ENCODE results near the gene WIPF2. TPM values are rescaled to one million over a fixed set of nuclear protein-coding genes. Genes with fewer than 3 reads are reported as not detected.
A peak's percentile ranks its signal among the peaks of the same experiment; 100 is the strongest.

Gene WIPF2
- total RNA-seq, 1 experiment from 2014 or later, result 6.0 TPM

DNA sequence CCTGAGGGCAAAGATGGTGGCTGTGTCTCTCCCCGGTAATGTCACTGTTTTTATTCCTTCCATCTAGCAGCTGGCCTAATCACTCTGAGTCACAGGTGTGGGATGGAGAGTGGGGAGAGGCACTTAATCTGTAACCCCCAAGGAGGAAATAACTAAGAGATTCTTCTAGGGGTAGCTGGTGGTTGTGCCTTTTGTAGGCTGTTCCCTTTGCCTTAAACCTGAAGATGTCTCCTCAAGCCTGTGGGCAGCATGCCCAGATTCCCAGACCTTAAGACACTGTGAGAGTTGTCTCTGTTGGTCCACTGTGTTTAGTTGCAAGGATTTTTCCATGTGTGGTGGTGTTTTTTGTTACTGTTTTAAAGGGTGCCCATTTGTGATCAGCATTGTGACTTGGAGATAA lies 47.4 kb upstream of the WIPF2 start:
- intact Hi-C loops (cut with micrococcal nuclease), result no loop called here
- Histone ChIP-seq H3K4me1 (ENCODE audit: insufficient read depth, low read length) (no peaks in the 10 kb centered on the region), H3K9me3 (ENCODE audit: low read length) (no peaks in the 10 kb centered on the region), H3K9me2 (replicated peaks; ENCODE audit: low read length) (no peaks in the 10 kb centered on the region), H3K27ac (ENCODE audit: low read length) (no peak overlapping the region), H3K4me2 (ENCODE audit: low read length) (no peak overlapping the region), H3K27me3 (ENCODE audit: low read length) (no peaks in the 10 kb centered on the region), H4K20me1 (ENCODE audit: low read length) (no peaks in the 10 kb centered on the region), H3K9ac (ENCODE audit: low read length) (no peak overlapping the region), H3K4me3 (ENCODE audit: low read length) (no peak overlapping the region), H2AFZ (ENCODE audit: low read length) (no peak overlapping the region), H3K79me2 (ENCODE audit: low read length) (no peaks in the 10 kb centered on the region), H3K36me3 (ENCODE audit: low read depth, low read length) (peaks cover 37% of the 10 kb centered on the region), H3F3A (ENCODE audit: low read length, unreplicated experiment) (no peaks in the 10 kb centered on the region)
- no peak for TF ChIP-seq EZH2 (IDR thresholded peaks at IDR 0.05; ENCODE audit: low read length, unreplicated experiment)
- no peak for TF ChIP-seq EZH2phosphoT487 (IDR thresholded peaks at IDR 0.05; ENCODE audit: borderline replicate concordance, low read length)
- TF ChIP-seq, protein P1, sequence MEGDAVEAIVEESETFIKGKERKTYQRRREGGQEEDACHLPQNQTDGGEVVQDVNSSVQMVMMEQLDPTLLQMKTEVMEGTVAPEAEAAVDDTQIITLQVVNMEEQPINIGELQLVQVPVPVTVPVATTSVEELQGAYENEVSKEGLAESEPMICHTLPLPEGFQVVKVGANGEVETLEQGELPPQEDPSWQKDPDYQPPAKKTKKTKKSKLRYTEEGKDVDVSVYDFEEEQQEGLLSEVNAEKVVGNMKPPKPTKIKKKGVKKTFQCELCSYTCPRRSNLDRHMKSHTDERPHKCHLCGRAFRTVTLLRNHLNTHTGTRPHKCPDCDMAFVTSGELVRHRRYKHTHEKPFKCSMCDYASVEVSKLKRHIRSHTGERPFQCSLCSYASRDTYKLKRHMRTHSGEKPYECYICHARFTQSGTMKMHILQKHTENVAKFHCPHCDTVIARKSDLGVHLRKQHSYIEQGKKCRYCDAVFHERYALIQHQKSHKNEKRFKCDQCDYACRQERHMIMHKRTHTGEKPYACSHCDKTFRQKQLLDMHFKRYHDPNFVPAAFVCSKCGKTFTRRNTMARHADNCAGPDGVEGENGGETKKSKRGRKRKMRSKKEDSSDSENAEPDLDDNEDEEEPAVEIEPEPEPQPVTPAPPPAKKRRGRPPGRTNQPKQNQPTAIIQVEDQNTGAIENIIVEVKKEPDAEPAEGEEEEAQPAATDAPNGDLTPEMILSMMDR (conservative IDR thresholded peaks at IDR 0.05; ENCODE audit: low read depth, low read length), result no peak
- ATAC-seq, result no peak
- DNase-seq, result no peak
- POLR2A ChIA-PET (ENCODE audit: unreplicated experiment), result no interaction called here
- CTCF ChIA-PET, result no interaction called here
- TSS peak; percentile 25 for BruUV-seq (replicated peaks)

DNA sequence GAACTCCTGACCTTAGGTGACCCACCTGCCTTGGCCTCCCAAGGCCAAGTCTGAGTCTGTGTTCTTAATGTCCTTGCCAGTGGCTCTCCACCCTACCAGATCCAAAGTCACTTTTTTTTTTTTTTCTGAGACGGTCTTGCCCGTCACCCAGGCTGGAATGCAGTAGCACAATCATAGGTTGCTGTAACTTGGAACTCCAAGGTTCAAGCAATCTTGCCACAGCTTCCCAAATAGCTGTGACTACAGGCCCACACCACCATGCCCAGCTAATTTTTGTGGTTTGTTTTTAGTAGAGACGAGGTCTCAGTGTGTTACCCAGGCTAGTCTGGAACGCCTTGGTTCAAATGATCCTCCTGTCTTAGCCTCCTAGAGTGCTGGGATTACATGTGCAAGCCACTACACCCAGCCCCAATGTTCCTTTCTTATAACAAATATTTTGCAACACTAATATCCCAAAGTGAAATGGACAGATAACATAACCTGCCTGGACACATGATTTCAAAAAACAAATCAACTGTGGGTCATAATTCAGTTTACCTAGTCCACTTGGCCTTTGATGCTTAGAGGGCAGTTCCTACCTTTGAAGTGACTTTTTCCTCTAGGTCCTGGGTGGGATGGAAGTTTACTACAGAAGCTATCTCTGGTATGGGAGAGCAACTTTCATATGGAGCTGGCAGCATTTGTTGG lies 45.9 kb upstream of the WIPF2 start:
- BruUV-seq (replicated peaks), result no TSS peak
- H3K27me3 ChIP-seq (ENCODE audit: low read length), result no peaks in the 10 kb centered on the region
- ATAC-seq, result no peak
- intact Hi-C loops (cut with micrococcal nuclease), result no loop called here
- peaks cover 26% of the 10 kb centered on the region for H3K36me3 ChIP-seq (ENCODE audit: low read depth, low read length)
- H2AFZ ChIP-seq (ENCODE audit: low read length), result no peak overlapping the region
- H3K27ac ChIP-seq (ENCODE audit: low read length), result no peak overlapping the region
- H3F3A ChIP-seq (ENCODE audit: low read length, unreplicated experiment), result no peaks in the 10 kb centered on the region
- H3K4me1 ChIP-seq (ENCODE audit: insufficient read depth, low read length), result no peaks in the 10 kb centered on the region
- no peaks in the 10 kb centered on the region for H3K79me2 ChIP-seq (ENCODE audit: low read length)
- POLR2A ChIA-PET (ENCODE audit: unreplicated experiment), result no interaction called here
- H3K9me2 ChIP-seq (replicated peaks; ENCODE audit: low read length), result no peaks in the 10 kb centered on the region
- CTCF ChIA-PET, result no interaction called here
- no peaks in the 10 kb centered on the region for H3K9me3 ChIP-seq (ENCODE audit: low read length)
- TF ChIP-seq EZH2phosphoT487 (IDR thresholded peaks at IDR 0.05; ENCODE audit: borderline replicate concordance, low read length) (no peak), EZH2 (IDR thresholded peaks at IDR 0.05; ENCODE audit: low read length, unreplicated experiment) (no peak)
- TF ChIP-seq, protein P1 (conservative IDR thresholded peaks at IDR 0.05; ENCODE audit: low read depth, low read length), result no peak
- H4K20me1 ChIP-seq (ENCODE audit: low read length), result no peaks in the 10 kb centered on the region
- no peak overlapping the region for H3K4me3 ChIP-seq (ENCODE audit: low read length)
- no peak overlapping the region for H3K4me2 ChIP-seq (ENCODE audit: low read length)
- no peak overlapping the region for H3K9ac ChIP-seq (ENCODE audit: low read length)
- DNase-seq, result no peak

DNA sequence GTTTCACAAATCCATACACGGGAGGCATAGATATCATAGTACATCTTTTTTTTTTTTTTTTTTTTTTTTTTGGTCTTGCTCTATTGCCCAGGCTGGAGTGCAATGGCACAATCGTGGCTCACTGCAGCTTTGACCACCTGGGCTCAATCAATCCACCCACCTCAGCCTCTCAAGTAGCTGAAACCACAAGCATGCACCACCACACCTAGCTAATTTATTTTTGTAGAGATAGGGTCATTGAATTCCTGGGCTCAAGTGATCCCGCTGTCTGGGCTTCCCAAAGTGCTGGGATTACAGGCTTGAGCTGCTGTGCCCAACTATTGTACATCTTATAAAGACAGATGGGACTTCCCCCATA lies 45.3 kb upstream of the WIPF2 start:
- Histone ChIP-seq H3K4me2 (ENCODE audit: low read length) (no peak overlapping the region), H3K9me2 (replicated peaks; ENCODE audit: low read length) (no peaks in the 10 kb centered on the region), H2AFZ (ENCODE audit: low read length) (no peak overlapping the region), H3K9ac (ENCODE audit: low read length) (no peak overlapping the region), H3K79me2 (ENCODE audit: low read length) (no peaks in the 10 kb centered on the region), H3K36me3 (ENCODE audit: low read depth, low read length) (peaks cover 24% of the 10 kb centered on the region), H3K4me3 (ENCODE audit: low read length) (no peak overlapping the region), H3K4me1 (ENCODE audit: insufficient read depth, low read length) (no peaks in the 10 kb centered on the region), H3K9me3 (ENCODE audit: low read length) (no peaks in the 10 kb centered on the region), H3F3A (ENCODE audit: low read length, unreplicated experiment) (no peaks in the 10 kb centered on the region), H3K27me3 (ENCODE audit: low read length) (no peaks in the 10 kb centered on the region), H4K20me1 (ENCODE audit: low read length) (no peaks in the 10 kb centered on the region), H3K27ac (ENCODE audit: low read length) (no peak overlapping the region)
- intact Hi-C loops (cut with micrococcal nuclease), result no loop called here
- no TSS peak for BruUV-seq (replicated peaks)
- DNase-seq (no peak), ATAC-seq (no peak)
- POLR2A ChIA-PET (ENCODE audit: unreplicated experiment), result no interaction called here
- CTCF ChIA-PET, result interaction anchor here (0.6 kb wide), 1 partner anchor 72 kb away, joined by 6 read pairs; no protein-coding TSS in a partner anchor
- TF ChIP-seq EZH2phosphoT487 (IDR thresholded peaks at IDR 0.05; ENCODE audit: borderline replicate concordance, low read length), result no peak
- TF ChIP-seq, protein P1 (conservative IDR thresholded peaks at IDR 0.05; ENCODE audit: low read depth, low read length), result no peak
